ENCODE data around the gene STK11IP.
"Not testable (repeated sequence)": the region's sequence is repeated elsewhere in the genome, so short reads cannot be mapped to it uniquely, and the experiment has no call there.

The STK11IP gene

GRCh38 chr2:219634951-219635751 is 37.5 kb downstream of the STK11IP start:
- DNase-seq, result no peak

GRCh38 chr2:219636144-219636915 is 38.7 kb downstream of the STK11IP start:
- DNase-seq, result no peak

- no peak for DNase-seq
Measured at GRCh38 chr2:219636941-219637841, 39.5 kb downstream of the STK11IP start.

GRCh38 chr2:219637842-219638185 is 40.2 kb downstream of the STK11IP start:
- no peak for DNase-seq

GRCh38 chr2:219638217-219638947 is 40.7 kb downstream of the STK11IP start:
- DNase-seq, result no peak

- DNase-seq, result peak; percentile 16
Measured at GRCh38 chr2:219638948-219639755, 41.5 kb downstream of the STK11IP start.

- no peak for DNase-seq
Measured at GRCh38 chr2:219641390-219642068, 43.9 kb downstream of the STK11IP start.

GRCh38 chr2:219642069-219642454 is 44.4 kb downstream of the STK11IP start:
- DNase-seq, result no peak

GRCh38 chr2:219642465-219643083 is 44.9 kb downstream of the STK11IP start:
- DNase-seq, result peak; percentile 93

- no peak for DNase-seq
Measured at GRCh38 chr2:219643084-219643473, 45.4 kb downstream of the STK11IP start.

GRCh38 chr2:219643788-219644398 is 46.2 kb downstream of the STK11IP start:
- DNase-seq, result no peak

- DNase-seq, result no peak
Measured at GRCh38 chr2:219644801-219645480, 47.3 kb downstream of the STK11IP start.

- no peak for DNase-seq
Measured at GRCh38 chr2:219645631-219646527, 48.2 kb downstream of the STK11IP start.

- DNase-seq, result no peak
Measured at GRCh38 chr2:219648176-219648575, 50.5 kb downstream of the STK11IP start.

- no peak for DNase-seq
Measured at GRCh38 chr2:219648963-219649362, 51.3 kb downstream of the STK11IP start.

- DNase-seq, result no peak
Measured at GRCh38 chr2:219650426-219651248, 53.0 kb downstream of the STK11IP start.

GRCh38 chr2:219651656-219652055 is 54.0 kb downstream of the STK11IP start:
- not testable (repeated sequence) for DNase-seq

Measured in activated CD4-positive, alpha-beta T cell treated with anti-CD3 and anti-CD28 coated beads, Interleukin-2, Interleukin-6, amounts not matched to agents 100 ng/mL and 50 ng/mL, durations not matched to agents 16 hours and 8 hours (primary cell).